Measurements from ENCODE around the gene IFT43. TPM values are rescaled to one million over a fixed set of nuclear protein-coding genes. Genes with fewer than 3 reads are reported as not detected.

IFT43 gene
- total RNA-seq, 2 experiments from 2014 or later, result 7.6 to 10.4 TPM

GRCh38 chr14:76112889-76113624 is 127.5 kb downstream of the IFT43 start:
- H3K9me3 Mint-ChIP-seq, result peaks cover 5% of the 10 kb centered on the region
- H3K27ac Mint-ChIP-seq, result no peak overlapping the region
- no peak overlapping the region for H3K4me3 Mint-ChIP-seq
- peaks cover 18% of the 10 kb centered on the region for H3K27me3 Mint-ChIP-seq
- no peak for ATAC-seq
- CTCF ChIA-PET, result no interaction called here
- intact Hi-C loops (cut with micrococcal nuclease), result no loop called here
- H3K36me3 Mint-ChIP-seq (ENCODE audit: low read depth), result no peaks in the 10 kb centered on the region
- TF ChIP-seq CTCF (IDR thresholded peaks at IDR 0.05), result no peak
- POLR2A ChIA-PET, result no interaction called here
- DNase-seq, result no peak
- H3K4me1 Mint-ChIP-seq (ENCODE audit: low read depth), result no peaks in the 10 kb centered on the region

DNA sequence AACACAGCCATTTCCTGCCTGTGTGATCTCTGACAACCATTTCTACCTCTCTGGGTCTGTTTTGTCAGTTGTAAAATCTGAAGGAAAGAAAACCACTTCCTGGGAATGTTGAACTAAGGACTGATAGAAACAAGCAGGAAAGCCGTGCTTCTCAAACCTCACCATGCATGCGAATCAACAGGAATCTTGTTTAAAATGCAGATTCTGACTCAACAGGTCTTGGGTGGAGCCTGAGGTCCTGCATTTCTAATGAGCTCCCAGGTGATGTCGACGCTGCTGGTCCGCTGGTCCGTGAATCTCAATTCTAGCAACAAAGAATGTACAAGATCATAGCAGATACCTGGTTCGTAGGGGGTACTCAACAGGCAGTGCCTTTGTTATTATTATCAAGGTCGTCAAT is 128.1 kb downstream of the IFT43 start:
- DNase-seq (no peak), ATAC-seq (no peak)
- Mint-ChIP-seq H3K36me3 (ENCODE audit: low read depth) (no peaks in the 10 kb centered on the region), H3K4me1 (ENCODE audit: low read depth) (no peaks in the 10 kb centered on the region), H3K4me3 (no peak overlapping the region), H3K9me3 (peaks cover 2% of the 10 kb centered on the region), H3K27me3 (peaks cover 18% of the 10 kb centered on the region), H3K27ac (no peak overlapping the region)
- TF ChIP-seq CTCF (IDR thresholded peaks at IDR 0.05), result no peak
- POLR2A ChIA-PET, result no interaction called here
- CTCF ChIA-PET, result no interaction called here
- intact Hi-C loops (cut with micrococcal nuclease), result no loop called here

GRCh38 chr14:76115010-76115422 is 129.5 kb downstream of the IFT43 start:
- Mint-ChIP-seq H3K27ac (no peak overlapping the region), H3K36me3 (ENCODE audit: low read depth) (no peaks in the 10 kb centered on the region), H3K9me3 (no peaks in the 10 kb centered on the region), H3K27me3 (peaks cover 18% of the 10 kb centered on the region), H3K4me3 (no peak overlapping the region), H3K4me1 (ENCODE audit: low read depth) (no peaks in the 10 kb centered on the region)
- TF ChIP-seq CTCF (IDR thresholded peaks at IDR 0.05), result no peak
- ATAC-seq (no peak), DNase-seq (no peak)
- POLR2A ChIA-PET, result no interaction called here
- CTCF ChIA-PET, result no interaction called here
- intact Hi-C loops (cut with micrococcal nuclease), result no loop called here

DNA sequence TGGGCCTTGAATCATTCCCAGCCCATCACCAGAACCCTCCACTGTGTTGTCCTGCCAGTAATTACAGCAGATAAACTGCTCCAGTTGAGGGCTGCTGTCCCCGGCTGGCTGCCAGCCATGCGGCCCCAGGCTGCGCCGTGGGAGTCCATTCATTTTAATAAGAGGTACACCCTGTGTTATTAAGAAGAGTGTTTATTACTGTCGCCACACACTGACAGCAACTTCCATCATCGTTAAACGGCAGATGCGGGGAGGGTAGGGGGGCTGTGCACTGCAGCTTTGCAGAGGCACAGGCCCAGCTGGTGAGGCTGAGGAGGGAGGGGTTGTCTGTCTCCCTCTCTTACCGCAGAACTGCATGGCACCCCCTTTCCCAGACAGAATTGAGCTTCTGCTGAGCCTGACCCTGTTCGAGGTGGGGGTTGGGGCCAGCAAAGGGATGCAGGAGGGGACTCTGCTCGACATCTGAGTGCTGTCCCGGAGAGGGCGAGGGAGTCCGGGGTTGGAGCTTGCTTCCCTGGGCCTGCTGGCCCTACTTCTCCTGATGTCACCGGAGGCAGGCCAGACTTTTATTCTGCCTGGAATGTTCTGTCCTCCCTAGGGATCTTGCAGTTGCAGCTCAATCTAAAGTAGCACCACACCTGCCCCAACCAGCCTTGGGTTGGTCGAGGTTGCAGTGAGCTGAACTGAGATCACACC is 132.4 kb downstream of the IFT43 start:
- ChIA-PET POLR2A (no interaction called here), CTCF (interaction anchor here (0.7 kb wide), 1 partner anchor 106 kb away, joined by 3 read pairs; no protein-coding TSS in a partner anchor)
- Mint-ChIP-seq H3K4me3 (no peak overlapping the region), H3K27ac (no peak overlapping the region), H3K4me1 (ENCODE audit: low read depth) (no peaks in the 10 kb centered on the region), H3K36me3 (ENCODE audit: low read depth) (no peaks in the 10 kb centered on the region), H3K9me3 (no peaks in the 10 kb centered on the region), H3K27me3 (peaks cover 16% of the 10 kb centered on the region)
- DNase-seq, result no peak
- no peak for ATAC-seq
- intact Hi-C loops (cut with micrococcal nuclease), result no loop called here
- TF ChIP-seq CTCF (IDR thresholded peaks at IDR 0.05), result no peak

- ATAC-seq, result no peak
- CTCF ChIA-PET, result interaction anchor here (0.7 kb wide), 1 partner anchor 106 kb away, joined by 3 read pairs; no protein-coding TSS in a partner anchor
Measured at GRCh38 chr14:76118594-76118993, 133.0 kb downstream of the IFT43 start.

More at GRCh38 chr14:76118594-76118993, 133.0 kb downstream of the IFT43 start:
- intact Hi-C loops (cut with micrococcal nuclease), result no loop called here
- no peaks in the 10 kb centered on the region for H3K4me1 Mint-ChIP-seq (ENCODE audit: low read depth)
- no peak for DNase-seq
- no peak overlapping the region for H3K27ac Mint-ChIP-seq
- H3K36me3 Mint-ChIP-seq (ENCODE audit: low read depth), result no peaks in the 10 kb centered on the region
- H3K9me3 Mint-ChIP-seq, result no peaks in the 10 kb centered on the region
- TF ChIP-seq CTCF (IDR thresholded peaks at IDR 0.05), result no peak
- POLR2A ChIA-PET, result interaction anchor here (1.1 kb wide), 1 partner anchor 14 kb away, joined by 4 read pairs; no protein-coding TSS in a partner anchor
- no peak overlapping the region for H3K4me3 Mint-ChIP-seq
- peaks cover 14% of the 10 kb centered on the region for H3K27me3 Mint-ChIP-seq

Data from activated CD8-positive, alpha-beta T cell treated with anti-CD3 and anti-CD28 coated beads for 36 hours (primary cell).